ENCODE results near the gene CNNM1. TPM values are rescaled to one million over a fixed set of nuclear protein-coding genes. Genes with fewer than 3 reads are reported as not detected.

Gene CNNM1
- total RNA-seq, 2 experiments from 2014 or later, result not detected

DNA sequence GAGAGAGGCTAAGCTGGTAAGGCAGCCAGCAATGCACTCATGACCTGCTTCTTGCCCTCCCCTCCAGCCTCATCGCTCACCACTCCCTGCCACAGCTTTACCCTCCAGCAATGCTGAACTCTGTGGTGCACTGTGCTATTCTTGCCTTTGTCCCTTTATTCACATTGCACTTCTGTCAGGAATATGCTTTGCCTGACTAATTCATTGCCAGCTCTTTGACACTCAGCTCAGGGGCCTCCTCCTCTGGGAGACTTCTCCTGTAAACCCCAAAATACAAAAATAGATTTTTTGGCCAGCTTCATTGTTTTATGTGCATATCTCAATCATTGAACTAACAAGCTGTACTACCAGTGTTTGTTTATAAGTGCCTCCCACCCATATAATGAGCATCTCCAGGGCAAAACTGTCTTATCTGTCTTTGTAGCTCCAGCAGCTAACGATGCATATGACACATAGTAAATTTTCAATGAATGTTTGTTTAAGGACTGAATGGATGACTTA, 8.2 kb downstream of the CNNM1 start:
- ChIA-PET POLR2A (interaction anchor here (0.7 to 1.5 kb wide), 4 partner anchors 12 to 1706 kb away, joined by 3 read pairs; no protein-coding TSS in a partner anchor), CTCF (ENCODE audit: unreplicated experiment) (interaction anchor here (0.6 kb wide), 1 partner anchor 477 kb away, joined by 3 read pairs; no protein-coding TSS in a partner anchor)
- Histone ChIP-seq H3K4me2 (ENCODE audit: low read length) (no peak overlapping the region), H3K9me3 (ENCODE audit: low read length) (no peaks in the 10 kb centered on the region), H3K27ac (ENCODE audit: low read depth, low read length, poor library complexity, severe bottlenecking) (no peak overlapping the region), H3K4me1 (ENCODE audit: insufficient read depth, low read length, poor library complexity, severe bottlenecking) (no peaks in the 10 kb centered on the region), H4K20me1 (ENCODE audit: insufficient read depth, low read length) (no peaks in the 10 kb centered on the region), H2AFZ (ENCODE audit: low read length) (no peak overlapping the region), H3K36me3 (ENCODE audit: insufficient read depth, low read length) (no peaks in the 10 kb centered on the region), H3K9me2 (ENCODE audit: insufficient read depth, low read length) (no peaks in the 10 kb centered on the region), H3K79me2 (ENCODE audit: insufficient read depth, low read depth, low read length) (no peaks in the 10 kb centered on the region), H3K4me3 (ENCODE audit: low read depth, low read length, poor library complexity, severe bottlenecking) (no peak overlapping the region)
- TF ChIP-seq, protein P1, sequence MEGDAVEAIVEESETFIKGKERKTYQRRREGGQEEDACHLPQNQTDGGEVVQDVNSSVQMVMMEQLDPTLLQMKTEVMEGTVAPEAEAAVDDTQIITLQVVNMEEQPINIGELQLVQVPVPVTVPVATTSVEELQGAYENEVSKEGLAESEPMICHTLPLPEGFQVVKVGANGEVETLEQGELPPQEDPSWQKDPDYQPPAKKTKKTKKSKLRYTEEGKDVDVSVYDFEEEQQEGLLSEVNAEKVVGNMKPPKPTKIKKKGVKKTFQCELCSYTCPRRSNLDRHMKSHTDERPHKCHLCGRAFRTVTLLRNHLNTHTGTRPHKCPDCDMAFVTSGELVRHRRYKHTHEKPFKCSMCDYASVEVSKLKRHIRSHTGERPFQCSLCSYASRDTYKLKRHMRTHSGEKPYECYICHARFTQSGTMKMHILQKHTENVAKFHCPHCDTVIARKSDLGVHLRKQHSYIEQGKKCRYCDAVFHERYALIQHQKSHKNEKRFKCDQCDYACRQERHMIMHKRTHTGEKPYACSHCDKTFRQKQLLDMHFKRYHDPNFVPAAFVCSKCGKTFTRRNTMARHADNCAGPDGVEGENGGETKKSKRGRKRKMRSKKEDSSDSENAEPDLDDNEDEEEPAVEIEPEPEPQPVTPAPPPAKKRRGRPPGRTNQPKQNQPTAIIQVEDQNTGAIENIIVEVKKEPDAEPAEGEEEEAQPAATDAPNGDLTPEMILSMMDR (conservative IDR thresholded peaks at IDR 0.05; ENCODE audit: low read length), result no peak
- TF ChIP-seq EZH2phosphoT487 (IDR thresholded peaks at IDR 0.05; ENCODE audit: borderline replicate concordance, low read depth, low read length), result no peak
- intact Hi-C loops (cut with micrococcal nuclease; ENCODE audit: unreplicated experiment), result no loop called here
- no TSS peak for BruUV-seq (replicated peaks)
- DNase-seq (ENCODE audit: low spot score), result no peak

DNA sequence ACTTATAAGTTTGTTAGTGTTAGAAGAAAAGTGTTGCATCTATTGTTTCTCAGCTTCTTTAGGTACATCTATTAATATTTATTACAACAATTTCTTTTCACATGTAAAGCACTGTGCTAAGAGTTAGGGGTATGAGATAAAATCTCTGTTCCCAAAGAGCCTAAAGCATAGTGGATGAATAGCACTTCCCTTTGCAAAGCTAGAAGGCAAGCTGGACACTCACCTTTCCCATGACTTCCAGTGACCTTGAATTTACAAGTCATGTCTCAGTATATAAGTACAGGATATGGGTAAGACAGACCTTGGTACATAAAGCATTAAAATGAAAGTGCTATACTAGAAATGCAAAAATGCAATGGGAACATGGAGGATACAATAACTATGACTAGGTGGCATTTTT, 8.7 kb downstream of the CNNM1 start:
- TF ChIP-seq, protein P1 (conservative IDR thresholded peaks at IDR 0.05; ENCODE audit: low read length), result no peak
- TF ChIP-seq EZH2phosphoT487 (IDR thresholded peaks at IDR 0.05; ENCODE audit: borderline replicate concordance, low read depth, low read length), result no peak
- no peaks in the 10 kb centered on the region for H3K9me3 ChIP-seq (ENCODE audit: low read length)
- no peaks in the 10 kb centered on the region for H3K9me2 ChIP-seq (ENCODE audit: insufficient read depth, low read length)
- DNase-seq (ENCODE audit: low spot score), result no peak
- H3K4me1 ChIP-seq (ENCODE audit: insufficient read depth, low read length, poor library complexity, severe bottlenecking), result no peaks in the 10 kb centered on the region
- H3K4me3 ChIP-seq (ENCODE audit: low read depth, low read length, poor library complexity, severe bottlenecking), result no peak overlapping the region
- no peaks in the 10 kb centered on the region for H3K79me2 ChIP-seq (ENCODE audit: insufficient read depth, low read depth, low read length)
- POLR2A ChIA-PET, result interaction anchor here (0.7 to 1.5 kb wide), 4 partner anchors 13 to 128 kb away, joined by 3 to 6 read pairs (median 3); no protein-coding TSS in a partner anchor
- H3K27ac ChIP-seq (ENCODE audit: low read depth, low read length, poor library complexity, severe bottlenecking), result no peak overlapping the region
- H3K36me3 ChIP-seq (ENCODE audit: insufficient read depth, low read length), result no peaks in the 10 kb centered on the region
- intact Hi-C loops (cut with micrococcal nuclease; ENCODE audit: unreplicated experiment), result no loop called here
- CTCF ChIA-PET (ENCODE audit: unreplicated experiment), result no interaction called here
- no TSS peak for BruUV-seq (replicated peaks)
- no peak overlapping the region for H3K4me2 ChIP-seq (ENCODE audit: low read length)
- no peak overlapping the region for H2AFZ ChIP-seq (ENCODE audit: low read length)
- H4K20me1 ChIP-seq (ENCODE audit: insufficient read depth, low read length), result no peaks in the 10 kb centered on the region

DNA sequence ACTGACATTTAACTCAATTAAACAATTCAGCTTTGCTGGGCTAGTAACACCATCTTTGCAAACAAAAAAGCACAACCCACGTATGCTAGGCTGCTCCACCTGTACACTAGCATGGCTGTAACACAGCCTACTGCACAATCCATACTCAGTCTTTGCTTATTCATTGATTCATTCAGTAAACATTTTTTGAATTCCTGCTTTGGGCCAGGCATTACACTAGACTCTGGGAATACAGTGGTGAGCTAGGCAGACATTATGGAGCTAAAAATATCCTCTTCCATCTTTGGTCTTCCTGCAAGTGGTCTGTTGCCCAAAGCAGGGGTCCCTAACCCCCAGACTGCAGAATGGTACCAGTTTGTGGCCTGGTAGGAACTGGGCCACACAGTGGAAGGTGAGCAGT, 9.9 kb downstream of the CNNM1 start:
- ChIA-PET POLR2A (no interaction called here), CTCF (ENCODE audit: unreplicated experiment) (no interaction called here)
- intact Hi-C loops (cut with micrococcal nuclease; ENCODE audit: unreplicated experiment), result no loop called here

More for the DNA sequence above, 9.9 kb downstream of the CNNM1 start:
- Histone ChIP-seq H3K36me3 (ENCODE audit: insufficient read depth, low read length) (no peaks in the 10 kb centered on the region), H3K4me3 (ENCODE audit: low read depth, low read length, poor library complexity, severe bottlenecking) (no peak overlapping the region), H3K9me2 (ENCODE audit: insufficient read depth, low read length) (no peaks in the 10 kb centered on the region), H3K79me2 (ENCODE audit: insufficient read depth, low read depth, low read length) (no peaks in the 10 kb centered on the region), H3K27ac (ENCODE audit: low read depth, low read length, poor library complexity, severe bottlenecking) (no peak overlapping the region), H3K4me2 (ENCODE audit: low read length) (no peak overlapping the region), H2AFZ (ENCODE audit: low read length) (no peak overlapping the region), H3K9me3 (ENCODE audit: low read length) (no peaks in the 10 kb centered on the region), H3K4me1 (ENCODE audit: insufficient read depth, low read length, poor library complexity, severe bottlenecking) (no peaks in the 10 kb centered on the region), H4K20me1 (ENCODE audit: insufficient read depth, low read length) (no peaks in the 10 kb centered on the region)
- BruUV-seq (replicated peaks), result no TSS peak
- no peak for DNase-seq (ENCODE audit: low spot score)
- TF ChIP-seq EZH2phosphoT487 (IDR thresholded peaks at IDR 0.05; ENCODE audit: borderline replicate concordance, low read depth, low read length), result no peak
- TF ChIP-seq, protein P1 (conservative IDR thresholded peaks at IDR 0.05; ENCODE audit: low read length), result no peak
